Activated effector memory CD4-positive, alpha-beta T cell treated with anti-CD3 and anti-CD28 coated beads, Interleukin-2, amount 50 U/mL, for 16 hours (primary cell): ENCODE results near the gene R3HDM2.
A peak's percentile ranks its signal among the peaks of the same experiment; 100 is the strongest.

Experiments
- DNase-seq: peaks from one replicate; pipeline ENCODE4 v3.0.0-alpha.2; 2020

R3HDM2 gene

DNA sequence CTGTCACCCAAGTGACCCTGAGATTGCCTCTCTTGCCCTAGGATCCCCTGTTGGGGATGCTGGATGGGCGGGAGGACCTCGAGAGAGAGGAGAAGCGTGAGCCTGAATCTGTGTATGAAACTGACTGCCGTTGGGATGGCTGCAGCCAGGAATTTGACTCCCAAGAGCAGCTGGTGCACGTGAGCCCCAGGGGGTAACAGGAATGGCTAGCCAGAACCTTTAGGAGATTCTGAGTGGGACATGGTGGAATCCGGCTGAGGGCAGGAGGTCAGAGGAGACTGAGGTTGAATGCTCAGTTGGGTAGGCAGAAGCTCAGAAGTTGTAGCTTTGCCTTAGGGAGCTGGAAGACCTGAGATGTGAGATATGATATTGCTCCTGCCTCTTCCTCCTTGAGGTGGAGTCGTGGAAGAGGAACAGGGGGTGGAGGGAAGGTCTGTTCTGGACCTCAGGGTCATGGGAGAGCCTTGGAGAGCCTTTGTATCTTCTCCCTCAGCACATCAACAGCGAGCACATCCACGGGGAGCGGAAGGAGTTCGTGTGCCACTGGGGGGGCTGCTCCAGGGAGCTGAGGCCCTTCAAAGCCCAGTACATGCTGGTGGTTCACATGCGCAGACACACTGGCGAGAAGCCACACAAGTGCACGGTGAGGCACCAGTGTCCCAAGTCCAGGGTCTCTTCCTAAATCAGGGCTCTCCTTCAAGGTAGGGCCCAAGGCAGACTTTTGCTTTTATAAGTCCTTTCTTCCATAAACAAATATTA, 35.1 kb upstream of the R3HDM2 start:
- DNase-seq, result no peak

DNA sequence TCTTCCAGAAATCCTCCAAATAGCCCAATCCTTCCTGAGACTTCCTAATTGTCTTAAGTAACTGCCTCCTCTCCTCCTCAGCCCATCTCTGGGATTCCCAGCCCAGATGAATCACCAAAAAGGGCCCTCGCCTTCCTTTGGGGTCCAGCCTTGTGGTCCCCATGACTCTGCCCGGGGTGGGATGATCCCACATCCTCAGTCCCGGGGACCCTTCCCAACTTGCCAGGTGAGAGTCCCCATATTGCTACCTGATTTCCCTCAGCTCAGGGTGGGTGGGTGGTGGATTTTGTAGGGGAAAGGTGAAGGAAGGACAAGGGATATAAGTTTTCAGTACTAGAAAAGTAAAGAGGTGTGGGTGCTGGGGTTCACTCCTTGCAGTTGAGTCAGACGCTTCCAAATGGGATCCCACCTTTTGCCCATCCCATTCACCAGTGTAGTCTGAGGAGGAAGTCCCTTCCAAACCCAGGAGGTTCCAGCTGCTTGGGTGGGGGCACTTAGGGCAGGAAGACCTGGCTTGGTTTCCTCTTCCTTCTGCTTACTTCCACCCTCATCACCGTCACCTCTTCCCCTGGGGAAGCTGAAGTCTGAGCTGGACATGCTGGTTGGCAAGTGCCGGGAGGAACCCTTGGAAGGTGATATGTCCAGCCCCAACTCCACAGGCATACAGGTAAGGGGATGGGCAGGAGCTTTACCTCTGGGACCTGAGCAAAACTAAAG, 34.3 kb upstream of the R3HDM2 start:
- DNase-seq, result no peak

- DNase-seq, result no peak
These were observed 33.7 kb upstream of the R3HDM2 start for GRCh38 chr12:57464569-57464968.

DNA sequence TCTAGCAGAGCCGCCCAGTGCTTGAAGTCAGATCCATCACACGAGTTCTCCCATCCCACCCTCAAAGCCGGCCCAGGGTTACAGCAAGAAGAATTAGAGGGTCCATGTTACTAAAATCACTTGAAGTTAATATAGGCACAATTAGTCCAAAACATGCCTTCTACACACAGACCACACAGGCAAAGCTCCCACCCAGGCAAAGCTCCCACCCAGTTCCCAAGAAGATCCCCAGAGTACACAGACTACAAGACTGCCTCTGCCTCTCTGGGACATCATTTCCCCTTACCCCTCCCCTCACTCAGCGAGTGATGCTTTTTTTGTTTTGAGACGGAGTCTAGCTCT, 32.0 kb upstream of the R3HDM2 start:
- DNase-seq, result no peak

GRCh38 chr12:57462251-57462911, 31.5 kb upstream of the R3HDM2 start:
- peak; percentile 95 for DNase-seq

GRCh38 chr12:57461917-57462250, 31.0 kb upstream of the R3HDM2 start:
- DNase-seq, result no peak

DNA sequence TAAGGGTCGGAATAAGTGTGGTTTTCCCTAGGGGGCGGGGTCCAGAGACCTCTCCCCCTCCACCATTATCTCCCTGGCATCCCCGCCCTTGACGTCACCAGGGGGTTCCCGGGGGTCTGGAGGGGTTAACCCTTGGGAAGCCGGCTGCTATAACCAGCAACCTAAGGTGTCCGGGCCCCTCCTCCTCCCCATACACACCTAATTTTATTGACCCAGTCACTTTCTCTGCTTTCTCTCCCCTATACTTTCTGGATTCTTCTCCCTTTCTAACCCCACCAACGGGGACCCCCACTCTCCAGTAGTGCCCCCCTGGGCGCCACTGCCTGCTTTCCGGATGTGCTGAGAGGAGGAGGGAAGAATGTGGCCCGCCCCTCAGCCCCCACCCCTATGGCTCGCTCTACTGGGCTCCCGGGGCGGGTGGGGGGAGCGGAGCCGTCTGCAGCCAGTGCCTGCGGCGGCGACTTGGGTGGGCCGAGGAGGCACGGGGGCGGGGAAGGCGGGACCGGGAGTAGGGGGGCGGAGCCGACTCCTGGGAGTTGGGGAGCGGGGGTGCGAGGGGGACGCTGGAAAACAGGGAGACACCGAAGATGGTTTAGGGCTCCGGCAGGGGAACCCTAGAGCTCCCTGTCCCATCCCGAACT, 30.6 kb upstream of the R3HDM2 start:
- peak; percentile 76 for DNase-seq

DNA sequence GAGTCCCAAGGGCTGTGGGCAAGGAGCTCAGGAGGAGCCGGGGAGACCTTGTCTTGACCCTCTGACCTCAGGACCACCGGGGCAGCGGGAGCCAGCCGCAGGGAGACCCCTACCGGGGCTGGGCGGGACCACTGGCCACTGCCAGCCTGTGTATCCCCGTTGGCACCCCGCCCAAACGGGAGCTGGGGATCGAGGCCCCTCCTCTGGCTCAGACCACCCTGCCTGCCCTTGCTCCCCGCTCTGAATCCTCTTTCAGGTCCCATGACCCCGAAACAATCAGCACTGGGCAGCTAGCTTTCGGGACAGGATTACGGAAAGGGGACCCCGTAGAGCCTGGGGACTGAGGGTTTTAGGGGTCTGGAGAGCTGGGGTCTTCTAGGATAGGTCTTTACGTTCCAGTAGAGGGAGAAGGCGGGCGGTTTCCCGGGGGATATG, 30.0 kb upstream of the R3HDM2 start:
- DNase-seq, result no peak

GRCh38 chr12:57460468-57460784, 29.6 kb upstream of the R3HDM2 start:
- DNase-seq, result no peak

DNA sequence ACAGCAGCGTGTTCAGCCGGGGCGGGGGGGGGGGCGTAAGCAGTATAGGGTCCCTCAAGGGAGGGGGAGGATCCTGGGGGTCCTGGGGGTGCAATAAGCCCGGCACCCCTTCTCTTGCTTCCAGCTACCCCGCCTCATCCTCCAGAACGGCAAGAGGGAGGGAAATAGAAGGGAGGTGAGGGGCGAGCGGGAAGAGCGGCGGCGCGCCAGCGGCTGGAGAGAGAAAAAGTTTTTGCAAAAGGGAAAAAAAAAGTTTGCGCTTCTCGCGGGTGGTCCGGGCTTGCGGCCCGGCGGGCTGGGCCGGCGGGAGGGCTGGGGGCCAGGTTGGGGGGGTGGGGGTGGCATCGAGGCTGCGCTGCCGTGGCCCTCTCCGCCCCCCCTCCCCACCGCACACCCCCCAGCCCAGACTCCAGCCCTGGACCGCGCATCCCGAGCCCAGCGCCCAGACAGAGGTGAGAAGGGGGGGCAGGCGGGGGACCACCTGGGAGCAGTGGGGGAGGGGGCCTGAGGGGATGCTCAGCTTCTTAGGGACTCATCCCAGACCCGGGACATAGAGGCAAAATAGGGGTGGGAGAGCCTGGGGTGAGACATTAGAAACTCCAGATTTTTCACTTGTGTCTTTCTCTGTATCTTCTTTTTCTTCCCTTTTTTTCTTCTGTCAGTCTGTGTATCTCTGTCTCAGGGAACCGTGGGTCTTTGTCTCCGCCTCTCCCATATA, 29.1 kb upstream of the R3HDM2 start, which contains the start of gene GLI1:
TSS of gene GLI1 (plus strand) at position 36 of the 718 bp plus-strand sequence. CDS start 3,907 bp downstream, outside the sequence.
- DNase-seq, result no peak

DNA sequence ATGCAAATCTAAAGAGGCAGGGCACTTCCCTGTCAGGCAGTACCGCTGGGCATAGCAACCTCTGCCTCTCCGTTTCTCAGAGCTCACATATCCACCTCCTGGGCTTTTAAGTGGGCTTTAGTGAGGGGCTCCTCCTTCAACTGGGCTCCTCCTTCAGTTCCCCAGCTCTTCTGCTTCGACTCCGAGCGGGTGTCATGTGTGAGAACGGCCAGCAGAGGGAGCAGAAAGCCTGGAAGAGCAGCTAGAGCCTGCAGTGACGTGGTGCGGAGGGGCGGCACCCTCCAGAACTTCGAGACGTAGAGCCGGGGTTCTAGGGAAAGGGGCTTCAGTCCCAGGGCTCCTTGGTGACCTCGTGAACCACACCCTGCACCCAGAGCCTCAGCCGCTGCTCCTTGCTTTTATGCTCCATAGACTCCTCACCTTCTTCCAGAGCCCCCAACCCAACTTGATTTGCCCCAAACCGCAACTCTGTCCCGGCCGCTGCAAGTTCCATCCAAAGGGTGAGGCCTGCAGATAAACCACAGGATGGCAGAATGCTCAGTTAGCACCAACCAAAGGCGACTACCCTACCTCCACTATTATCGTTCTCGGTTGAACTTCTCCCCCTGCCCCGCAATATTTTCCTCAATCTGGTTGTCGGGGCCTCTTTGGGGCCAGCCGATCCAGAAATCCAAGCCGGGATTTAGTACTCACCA, 28.4 kb upstream of the R3HDM2 start:
- peak; percentile 97 for DNase-seq

DNA sequence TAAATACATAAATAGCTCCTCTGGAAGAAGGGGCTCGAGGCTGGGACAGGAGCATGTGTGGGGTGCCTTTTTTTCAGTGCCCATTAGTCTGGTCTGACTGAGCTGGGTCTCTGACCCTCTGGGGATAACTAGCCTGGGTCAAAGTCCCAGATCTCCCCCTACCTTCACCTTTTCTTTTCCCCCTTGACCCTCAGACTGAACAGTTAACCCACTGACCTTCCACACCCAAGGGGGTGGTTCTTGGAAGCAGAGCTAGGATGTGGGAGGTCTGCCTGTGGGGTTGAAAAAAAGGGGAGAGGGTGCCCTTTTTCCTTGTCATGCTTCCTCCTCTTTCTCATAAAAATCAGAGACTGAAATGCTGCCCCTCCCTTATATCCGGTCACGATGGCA, 27.8 kb upstream of the R3HDM2 start:
- DNase-seq, result no peak

- no peak for DNase-seq
These were observed 26.1 kb upstream of the R3HDM2 start for GRCh38 chr12:57456737-57457490.

DNA sequence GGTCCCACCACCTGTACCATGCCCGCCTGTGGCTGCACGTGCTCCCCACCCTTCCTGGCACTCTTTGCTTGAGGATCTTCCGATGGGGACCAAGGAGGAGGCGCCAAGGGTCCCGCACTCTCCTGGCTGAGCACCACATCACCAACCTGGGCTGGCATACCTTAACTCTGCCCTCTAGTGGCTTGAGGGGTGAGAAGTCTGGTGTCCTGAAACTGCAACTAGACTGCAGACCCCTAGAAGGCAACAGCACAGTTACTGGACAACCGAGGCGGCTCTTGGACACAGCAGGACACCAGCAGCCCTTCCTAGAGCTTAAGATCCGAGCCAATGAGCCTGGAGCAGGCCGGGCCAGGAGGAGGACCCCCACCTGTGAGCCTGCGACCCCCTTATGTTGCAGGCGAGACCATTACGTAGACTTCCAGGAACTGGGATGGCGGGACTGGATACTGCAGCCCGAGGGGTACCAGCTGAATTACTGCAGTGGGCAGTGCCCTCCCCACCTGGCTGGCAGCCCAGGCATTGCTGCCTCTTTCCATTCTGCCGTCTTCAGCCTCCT, 25.4 kb upstream of the R3HDM2 start:
- DNase-seq, result peak; percentile 78

DNA sequence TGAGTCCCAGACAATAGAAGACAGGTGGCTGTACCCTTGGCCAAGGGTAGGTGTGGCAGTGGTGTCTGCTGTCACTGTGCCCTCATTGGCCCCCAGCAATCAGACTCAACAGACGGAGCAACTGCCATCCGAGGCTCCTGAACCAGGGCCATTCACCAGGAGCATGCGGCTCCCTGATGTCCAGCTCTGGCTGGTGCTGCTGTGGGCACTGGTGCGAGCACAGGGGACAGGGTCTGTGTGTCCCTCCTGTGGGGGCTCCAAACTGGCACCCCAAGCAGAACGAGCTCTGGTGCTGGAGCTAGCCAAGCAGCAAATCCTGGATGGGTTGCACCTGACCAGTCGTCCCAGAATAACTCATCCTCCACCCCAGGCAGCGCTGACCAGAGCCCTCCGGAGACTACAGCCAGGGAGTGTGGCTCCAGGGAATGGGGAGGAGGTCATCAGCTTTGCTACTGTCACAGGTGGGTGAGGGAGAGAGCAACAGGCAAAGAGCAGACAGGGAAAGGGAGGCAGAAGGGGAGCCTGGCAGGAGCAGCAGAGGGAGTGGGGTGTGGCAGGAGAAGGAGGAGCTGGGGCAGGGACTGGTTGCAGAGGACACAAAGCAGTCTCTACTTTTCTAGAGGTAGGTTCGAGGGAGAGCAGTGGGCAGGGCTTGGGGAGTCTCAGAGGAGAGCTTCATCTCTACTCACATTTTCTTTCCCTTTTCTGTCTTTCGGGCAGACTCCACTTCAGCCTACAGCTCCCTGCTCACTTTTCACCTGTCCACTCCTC, 24.7 kb upstream of the R3HDM2 start:
- no peak for DNase-seq

- no peak for DNase-seq
These were observed 23.9 kb upstream of the R3HDM2 start, which contains the start of gene INHBE for GRCh38 chr12:57454566-57455373. Gene INHBE (plus strand): TSS chr12:57455307. CDS start chr12:57455537, 230 bp downstream.

DNA sequence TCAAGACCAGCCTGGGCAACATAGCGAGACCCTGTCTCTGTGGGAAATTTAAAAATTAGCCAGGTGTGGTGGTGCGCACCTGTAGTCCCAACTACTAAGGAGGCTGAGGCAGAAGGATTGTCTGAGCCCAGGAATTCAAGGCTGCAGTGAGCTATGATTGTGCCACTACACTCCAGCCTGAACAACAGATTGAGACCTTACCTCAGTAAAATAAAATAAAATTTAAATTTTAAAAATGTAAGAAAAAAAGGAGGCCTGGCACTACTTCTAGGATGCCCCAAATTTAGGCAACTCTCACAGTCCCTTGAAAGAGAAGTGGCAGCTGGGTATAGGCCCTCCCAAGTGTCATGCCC, 23.3 kb upstream of the R3HDM2 start:
- no peak for DNase-seq

DNA sequence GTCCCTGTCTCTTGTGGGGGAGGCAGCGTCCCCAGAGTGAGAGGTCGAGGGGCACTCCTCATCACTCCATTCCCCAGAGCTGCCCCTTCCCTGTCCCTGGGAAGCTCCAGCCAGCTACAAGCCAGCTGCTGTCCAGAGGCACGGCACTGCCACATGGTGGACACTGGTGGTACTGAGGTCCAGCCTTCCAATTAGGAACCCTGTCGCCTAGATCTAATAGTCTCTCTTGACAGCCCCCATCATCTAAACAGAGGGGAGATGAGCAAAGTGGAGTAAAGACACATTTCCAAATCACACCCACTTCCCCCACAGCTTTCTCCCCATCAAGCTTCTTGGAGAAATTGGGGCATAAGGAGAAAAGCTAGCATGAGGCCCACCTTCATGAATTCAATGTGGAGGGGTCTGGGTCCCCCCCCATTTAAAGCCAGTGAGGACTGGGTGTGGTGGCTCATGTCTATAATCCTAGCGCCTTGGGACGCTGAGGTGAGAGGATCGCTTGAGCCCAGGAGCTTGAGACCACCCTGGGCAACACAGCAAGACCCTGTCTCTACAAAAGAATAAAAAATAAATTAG, 22.2 kb upstream of the R3HDM2 start:
- peak; percentile 80 for DNase-seq
